Breast epithelium (tissue), 4 donors: ENCODE data around the gene BRD1. TPM values are rescaled to one million over a fixed set of nuclear protein-coding genes. Genes with fewer than 3 reads are reported as not detected.
"Not testable (repeated sequence)": the region's sequence is repeated elsewhere in the genome, so short reads cannot be mapped to it uniquely, and the experiment has no call there.

Experiments
- DNase-seq, 2 donors: peaks; one replicate each; pipeline ENCODE4 v3.0.0-alpha.2; 2019; ENCODE audit warnings: low spot score in 2 of 2
- H3K27ac ChIP-seq, 2 donors: fragments of 200-600 bp; sonication (generic) in 1 of 2; one replicate each; pipeline ENCODE4 v1.5.1; 2016 to 2019; ENCODE audit warnings: mild to moderate bottlenecking in 1 of 2
- H3K27me3 ChIP-seq, 2 donors: fragments of 200-600 bp; sonication (generic) in 1 of 2; one replicate each; pipeline versions ENCODE4 v1.5.1 to v1.6.0; 2017 to 2019; ENCODE audit warnings: control low read depth in 1 of 2, mild to moderate bottlenecking in 1 of 2
- H3K36me3 ChIP-seq: fragments of 200-600 bp; one replicate; pipeline ENCODE4 v1.5.1; 2019
- H3K4me1 ChIP-seq, 2 donors: fragments of 200-600 bp; sonication (generic); one replicate each; pipeline ENCODE4 v1.5.1; 2016 to 2019; ENCODE audit warnings: control low read depth in 1 of 2
- H3K4me3 ChIP-seq, 3 donors: fragments of 200-600 bp; sonication (generic); 1 replicate in 2 of 3; 2 replicates in 1 of 3; pipeline ENCODE4 v1.5.1; 2016 to 2019; ENCODE audit warnings: mild to moderate bottlenecking in 3 of 3, moderate library complexity in 2 of 3
- H3K9me3 ChIP-seq, 2 donors: fragments of 200-600 bp; sonication (generic) in 1 of 2; one replicate each; pipeline ENCODE4 v1.5.1; 2016 to 2019; ENCODE audit warnings: control low read depth in 1 of 2
- CTCF ChIP-seq, 3 donors: fragments of 450-650 bp; IDR thresholded peaks; one replicate each; pipeline ENCODE4 v1.5.1; 2016 to 2017; ENCODE audit warnings: antibody characterized with exemption in 3 of 3, mild to moderate bottlenecking in 3 of 3, moderate library complexity in 3 of 3
- POLR2A ChIP-seq: fragments of 450-650 bp; IDR thresholded peaks from one replicate; pipeline ENCODE4 v1.6.1; 2016; ENCODE audit warnings: antibody characterized with exemption, mild to moderate bottlenecking, moderate library complexity
- POLR2AphosphoS5 ChIP-seq, 3 donors: sonication (generic); formaldehyde crosslinking; IDR thresholded peaks; one replicate each; pipeline ENCODE4 v1.6.1; 2017; ENCODE audit warnings: antibody characterized with exemption in 3 of 3
- intact Hi-C: fragments of 100-400 bp; cut with DNase I; formaldehyde crosslinking; loops from one replicate; pipeline ENCODE4 v1.15.1; 2023; ENCODE audit warnings: low total_unique reads
- total RNA-seq, 3 donors: library from RNA; depleted of rRNA; stranded (reverse); fragments of >200 nt; gene quantifications; one replicate each; pipeline ENCODE4 v1.1.0, GENCODE V29; 2016

BRD1 gene
- total RNA-seq, 3 donors from 2014 or later = 33.4 to 35.1 (median 34.1) TPM

GRCh38 chr22:49852898-49853894 lies 25.5 kb upstream of the BRD1 start, which contains the start of gene ZBED4:
ZBED4 (plus strand) TSS chr22:49853844; CDS start chr22:49883663, 29,819 bp downstream.
- no peak for TF ChIP-seq CTCF (IDR thresholded peaks at IDR 0.05)
- TF ChIP-seq POLR2AphosphoS5 (IDR thresholded peaks at IDR 0.05) = peak; percentile 71 to 75 (median 75)
- peak; percentile 73 for TF ChIP-seq POLR2A
- Histone ChIP-seq H3K27me3 (peaks cover 6 to 22% of the 10 kb centered on the region in 2 donors), H3K9me3 (no peaks in the 10 kb centered on the region), H3K36me3 (no peaks in the 10 kb centered on the region), H3K4me3 (peak within 1 kb of the TSS; percentile 71 to 89 (median 81)), H3K27ac (peak within 1 kb of the TSS; percentile 93 to 96), H3K4me1 (peaks cover 10 to 15% of the 10 kb centered on the region in 2 donors)
- intact Hi-C loops = no loop called here
- DNase-seq = peak; percentile 91 to 97

- H3K4me3 ChIP-seq = peak overlapping the region; percentile 71 to 89 (median 81)
- H3K9me3 ChIP-seq, H3K36me3 ChIP-seq, intact Hi-C loops, DNase-seq: not testable (repeated sequence)
- H3K4me1 ChIP-seq = peaks cover 10 to 15% of the 10 kb centered on the region in 2 donors
- H3K27ac ChIP-seq = peak overlapping the region; percentile 93 to 96
- peaks cover 6 to 27% of the 10 kb centered on the region in 2 donors for H3K27me3 ChIP-seq
Measured at GRCh38 chr22:49852568-49852897, 24.9 kb upstream of the BRD1 start.

GRCh38 chr22:49850959-49851802 lies 23.5 kb upstream of the BRD1 start:
- H3K27ac ChIP-seq = no peak overlapping the region
- no peak overlapping the region for H3K4me3 ChIP-seq
- no peak for DNase-seq
- TF ChIP-seq POLR2AphosphoS5 (IDR thresholded peaks at IDR 0.05) = no peak
- peaks cover 10 to 15% of the 10 kb centered on the region in 2 donors for H3K4me1 ChIP-seq
- H3K36me3 ChIP-seq = no peaks in the 10 kb centered on the region
- intact Hi-C loops = no loop called here
- peaks cover 6 to 27% of the 10 kb centered on the region in 2 donors for H3K27me3 ChIP-seq
- no peaks in the 10 kb centered on the region for H3K9me3 ChIP-seq

- H3K27me3 ChIP-seq = peaks cover 6 to 27% of the 10 kb centered on the region in 2 donors
- peak overlapping the region in 2 of 3 donors; percentile 50 to 76 for H3K4me3 ChIP-seq
- peaks cover 10 to 11% of the 10 kb centered on the region in 2 donors for H3K4me1 ChIP-seq
- TF ChIP-seq POLR2AphosphoS5 (IDR thresholded peaks at IDR 0.05) (no peak), CTCF (IDR thresholded peaks at IDR 0.05) (no peak), POLR2A (no peak)
- no peaks in the 10 kb centered on the region for H3K9me3 ChIP-seq
- no peak overlapping the region for H3K27ac ChIP-seq
- no peaks in the 10 kb centered on the region for H3K36me3 ChIP-seq
- intact Hi-C loops = no loop called here
- DNase-seq = no peak
Measured at GRCh38 chr22:49850021-49850911, 22.6 kb upstream of the BRD1 start.

GRCh38 chr22:49849161-49850020 lies 21.7 kb upstream of the BRD1 start:
- DNase-seq = peak in 1 of 2 donors; percentile 40
- Histone ChIP-seq H3K27ac (no peak overlapping the region), H3K27me3 (peaks cover 6 to 27% of the 10 kb centered on the region in 2 donors), H3K9me3 (no peaks in the 10 kb centered on the region), H3K4me3 (peak overlapping the region; percentile 38 to 76 (median 50)), H3K36me3 (no peaks in the 10 kb centered on the region), H3K4me1 (peaks cover 10 to 11% of the 10 kb centered on the region in 2 donors)
- intact Hi-C loops = no loop called here
- TF ChIP-seq CTCF (IDR thresholded peaks at IDR 0.05) (no peak), POLR2AphosphoS5 (IDR thresholded peaks at IDR 0.05) (no peak), POLR2A (no peak)
